A549 (cell line): ENCODE measurements around the gene KCNN2.

Source experiments
- CTCF ChIP-seq: fragments of >200 bp; sonication (Bioruptor Twin); formaldehyde crosslinking; IDR thresholded peaks from 3 replicates; pipeline ENCODE4 v1.5.1; 2016
- POLR2A ChIP-seq: IDR thresholded peaks from 2 replicates; pipeline ENCODE4 v1.6.1; 2012; ENCODE audit warnings: mild to moderate bottlenecking, low read length

- TF ChIP-seq CTCF, result no peak
- no peak for TF ChIP-seq POLR2A
Measured at GRCh38 chr5:114544561-114544960, 182.7 kb downstream of the KCNN2 start.
